ENCODE measurements around the gene RBM10.

RBM10 gene

DNA sequence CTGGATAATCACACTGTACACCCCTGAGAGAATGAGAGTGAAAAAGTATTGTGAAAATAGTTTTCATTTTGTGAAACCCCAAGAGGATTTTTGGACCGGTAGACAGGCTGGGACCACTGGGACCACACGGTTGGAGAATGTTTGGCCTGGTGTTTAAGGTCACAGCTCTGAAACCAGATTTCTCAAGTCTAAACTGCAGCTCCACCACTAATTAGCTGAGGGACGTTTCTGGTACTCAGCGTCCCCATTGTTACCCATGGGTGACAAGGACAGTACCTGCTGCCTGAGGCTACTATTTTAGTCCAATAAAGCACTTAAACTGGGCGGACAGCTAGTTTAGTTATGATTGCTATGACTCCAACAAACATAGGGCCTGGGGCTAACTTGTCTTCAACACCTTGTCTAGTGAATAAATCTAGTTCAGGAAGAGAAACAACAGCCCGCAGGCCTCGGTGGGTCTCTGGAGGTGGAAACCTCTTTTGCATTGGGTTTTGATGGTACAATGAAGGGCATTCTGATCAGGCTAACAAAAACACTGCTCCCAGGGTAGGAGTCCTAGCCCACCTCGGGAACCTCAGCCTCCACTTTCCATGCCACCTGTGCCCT lies 87.3 kb downstream of the RBM10 start:
- DNase-seq (ENCODE audit: low read depth in 2 of 2, low spot score in 1 of 2), result no peak

GRCh38 chrX:47232803-47233332 lies 87.8 kb downstream of the RBM10 start, which contains the start of gene USP11:
Gene USP11, plus strand, starts transcription at chrX:47233009. Its CDS starts 35 bp downstream, at chrX:47233044.
- DNase-seq (ENCODE audit: low read depth in 2 of 2, low spot score in 1 of 2), result peak; percentile 14 to 48

GRCh38 chrX:47233333-47234113 lies 88.5 kb downstream of the RBM10 start:
- DNase-seq (ENCODE audit: low read depth in 2 of 2, low spot score in 1 of 2), result peak; percentile 79 to 95

DNA sequence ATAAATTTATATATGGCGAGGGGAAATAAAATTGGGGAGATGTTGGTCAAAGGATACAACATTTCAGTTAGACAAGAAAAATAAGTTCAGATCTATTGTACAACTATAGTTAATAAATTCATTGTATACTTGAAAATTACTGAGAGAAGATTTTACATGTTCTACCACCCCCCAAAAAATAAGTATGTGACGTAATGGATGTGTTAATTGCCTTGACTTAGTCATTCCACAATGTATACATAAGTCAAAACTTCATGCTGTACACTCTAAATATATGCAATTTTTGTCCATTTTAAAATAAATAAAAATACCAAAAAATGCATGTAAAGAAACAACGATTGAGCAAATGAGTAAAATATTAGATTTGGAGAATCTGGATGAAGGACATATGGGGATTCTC lies 89.6 kb downstream of the RBM10 start:
- no peak for DNase-seq (ENCODE audit: low read depth in 2 of 2, low spot score in 1 of 2)

DNA sequence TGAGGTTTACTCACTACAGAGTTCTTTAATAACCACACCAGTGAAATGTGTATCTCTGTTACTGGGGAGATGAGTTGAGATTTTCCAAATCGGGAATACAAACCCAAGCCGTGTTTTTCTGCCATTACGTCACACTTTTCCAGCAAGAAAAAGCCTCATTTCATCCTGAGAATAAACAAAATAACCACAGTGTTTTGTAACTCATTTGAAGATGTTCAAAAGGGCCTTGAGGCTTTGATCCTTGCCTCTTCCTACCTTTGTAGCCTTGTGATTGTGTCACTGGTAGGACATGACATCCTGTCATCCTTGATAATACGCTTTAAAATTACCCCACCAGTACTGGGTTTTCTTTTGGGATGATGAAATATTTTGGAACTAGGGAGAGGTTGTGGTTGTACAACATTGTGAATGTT lies 90.7 kb downstream of the RBM10 start:
- no peak for DNase-seq (ENCODE audit: low read depth in 2 of 2, low spot score in 1 of 2)
